C4-2B (cell line): Measurements from ENCODE around the gene LHX5.

Experiments
- CTCF ChIP-seq: fragments of 450-650 bp; conservative IDR thresholded peaks from 2 replicates; pipeline ENCODE4 v1.5.1; 2017; ENCODE audit warnings: mild to moderate bottlenecking
- ZFX ChIP-seq: fragments of 450-650 bp; IDR thresholded peaks from 2 replicates; pipeline ENCODE4 v1.6.1; 2017

- TF ChIP-seq CTCF (no peak), ZFX (no peak)
Measured at GRCh38 chr12:113506867-113507266, 35.2 kb upstream of the LHX5 start.
